ENCODE data around the gene KRT8. TPM values are rescaled to one million over a fixed set of nuclear protein-coding genes. Genes with fewer than 3 reads are reported as not detected.

The KRT8 gene
- total RNA-seq, 1 donor from 2014 or later, result 54.3 TPM

GRCh38 chr12:52945389-52946232 lies 40.7 kb upstream of the KRT8 start:
- no peaks in the 10 kb centered on the region for H3K27me3 ChIP-seq
- no peak for DNase-seq (ENCODE audit: low spot score in 2 of 2)
- peaks cover 0 to 6% of the 10 kb centered on the region in 2 donors for H3K4me1 ChIP-seq
- no peak for TF ChIP-seq CTCF (IDR thresholded peaks at IDR 0.05)
- H3K27ac ChIP-seq, result no peak overlapping the region
- intact Hi-C loops (cut with DNase I), result no loop called here
- H3K9me3 ChIP-seq, result no peaks in the 10 kb centered on the region
- no peaks in the 10 kb centered on the region for H3K36me3 ChIP-seq
- H3K4me3 ChIP-seq, result no peak overlapping the region

- TF ChIP-seq CTCF (IDR thresholded peaks at IDR 0.05), result no peak
- DNase-seq (ENCODE audit: low spot score in 2 of 2), result no peak
- no peaks in the 10 kb centered on the region for H3K36me3 ChIP-seq
- H3K4me3 ChIP-seq, result no peak overlapping the region
- intact Hi-C loops (cut with DNase I), result no loop called here
- no peaks in the 10 kb centered on the region for H3K27me3 ChIP-seq
- no peak overlapping the region for H3K27ac ChIP-seq
- peaks cover 0 to 6% of the 10 kb centered on the region in 2 donors for H3K4me1 ChIP-seq
- no peaks in the 10 kb centered on the region for H3K9me3 ChIP-seq
Observed at GRCh38 chr12:52944683-52945388, 40.0 kb upstream of the KRT8 start.

- H3K27me3 ChIP-seq, result no peaks in the 10 kb centered on the region
- H3K27ac ChIP-seq, result no peak overlapping the region
- H3K9me3 ChIP-seq, result no peaks in the 10 kb centered on the region
- no peaks in the 10 kb centered on the region for H3K4me1 ChIP-seq
- intact Hi-C loops (cut with DNase I), result no loop called here
- no peak for DNase-seq (ENCODE audit: low spot score in 2 of 2)
- H3K4me3 ChIP-seq, result no peak overlapping the region
- no peaks in the 10 kb centered on the region for H3K36me3 ChIP-seq
- TF ChIP-seq CTCF (IDR thresholded peaks at IDR 0.05), result no peak
Observed at GRCh38 chr12:52942901-52943181, 38.0 kb upstream of the KRT8 start.

- no peaks in the 10 kb centered on the region for H3K36me3 ChIP-seq
- no peaks in the 10 kb centered on the region for H3K4me1 ChIP-seq
- no peaks in the 10 kb centered on the region for H3K9me3 ChIP-seq
- no peak overlapping the region for H3K4me3 ChIP-seq
- no peaks in the 10 kb centered on the region for H3K27me3 ChIP-seq
- no peak for TF ChIP-seq CTCF (IDR thresholded peaks at IDR 0.05)
- no peak overlapping the region for H3K27ac ChIP-seq
- intact Hi-C loops (cut with DNase I), result no loop called here
- DNase-seq (ENCODE audit: low spot score in 2 of 2), result no peak
Observed at GRCh38 chr12:52942066-52942900, 37.4 kb upstream of the KRT8 start.

GRCh38 chr12:52929538-52929937 lies 24.7 kb upstream of the KRT8 start:
- Histone ChIP-seq H3K4me3 (no peak overlapping the region), H3K36me3 (no peaks in the 10 kb centered on the region), H3K27me3 (no peaks in the 10 kb centered on the region), H3K9me3 (no peaks in the 10 kb centered on the region), H3K4me1 (no peaks in the 10 kb centered on the region), H3K27ac (no peak overlapping the region)
- no peak for DNase-seq (ENCODE audit: low spot score in 2 of 2)
- no peak for TF ChIP-seq CTCF (IDR thresholded peaks at IDR 0.05)
- intact Hi-C loops (cut with DNase I), result no loop called here

Measured in ascending aorta (tissue), 2 donors.